ENCODE data around the gene CFLAR.

DNA sequence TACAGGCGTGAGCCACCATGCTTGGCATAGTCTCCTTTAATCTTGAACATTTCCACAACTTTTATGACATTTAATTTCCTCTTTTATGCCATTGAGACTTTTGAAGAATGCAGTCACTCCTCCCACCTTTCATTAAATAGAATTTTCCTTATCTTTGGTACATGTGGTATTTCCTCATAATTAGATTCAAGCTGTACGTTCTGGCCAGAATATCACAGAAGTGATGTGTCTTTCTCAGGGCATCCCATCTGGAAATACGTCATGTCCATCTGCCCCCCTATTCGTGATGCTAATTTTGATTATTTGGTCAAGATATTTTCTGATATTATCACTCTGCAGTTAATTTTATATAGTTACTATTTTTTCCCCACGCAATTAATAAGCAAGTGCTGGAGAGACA lies 83.9 kb downstream of the CFLAR start:
- TF ChIP-seq CTCF (IDR thresholded peaks at IDR 0.05) (no peak), POLR2A (IDR thresholded peaks at IDR 0.05) (no peak)

Data from Peyer's patch (tissue), 4 donors.